ENCODE data around the gene ART5. TPM values are rescaled to one million over a fixed set of nuclear protein-coding genes. Genes with fewer than 3 reads are reported as not detected.

ART5 gene
- total RNA-seq, 1 experiment from 2014 or later: 4.5 TPM

GRCh38 chr11:3679077-3679476, 37.3 kb upstream of the ART5 start (continued):
- TF ChIP-seq ZSCAN18 (CRISPR knock-in tag; IDR thresholded peaks at IDR 0.05) (no peak), ZNF396 (CRISPR knock-in tag; IDR thresholded peaks at IDR 0.05; ENCODE audit: borderline replicate concordance) (no peak), ZNF138 (CRISPR knock-in tag; conservative IDR thresholded peaks at IDR 0.05) (no peak), RELA (CRISPR knock-in tag; IDR thresholded peaks at IDR 0.05; ENCODE audit: borderline replicate concordance) (no peak), ATF2 (CRISPR knock-in tag; IDR thresholded peaks at IDR 0.05; ENCODE audit: borderline replicate concordance, low read depth) (no peak), SOX15 (CRISPR knock-in tag; IDR thresholded peaks at IDR 0.05) (no peak), NFYB (CRISPR knock-in tag; conservative IDR thresholded peaks at IDR 0.05; ENCODE audit: low read depth) (no peak), CDX4 (CRISPR knock-in tag; IDR thresholded peaks at IDR 0.05; ENCODE audit: borderline replicate concordance) (no peak), GABPB1 (CRISPR knock-in tag; IDR thresholded peaks at IDR 0.05) (no peak)

GRCh38 chr11:3675971-3676370, 34.2 kb upstream of the ART5 start:
- ChIA-PET CTCF (interaction anchor here (0.9 kb wide), 1 partner anchor 33 kb away, joined by 3 read pairs; no protein-coding TSS in a partner anchor), POLR2A (no interaction called here)
- ATAC-seq (no peak), DNase-seq (ENCODE audit: low spot score) (no peak)
- no peak overlapping the region for H3K27ac Mint-ChIP-seq
- TF ChIP-seq CREM (CRISPR knock-in tag; IDR thresholded peaks at IDR 0.05): no peak
- no peak for TF ChIP-seq KAT7 (CRISPR knock-in tag; IDR thresholded peaks at IDR 0.05; ENCODE audit: borderline replicate concordance)
- peaks cover 68% of the 10 kb centered on the region for H3K36me3 Mint-ChIP-seq
- no peaks in the 10 kb centered on the region for H3K27me3 Mint-ChIP-seq (ENCODE audit: low read depth)
- no peaks in the 10 kb centered on the region for H3K9me3 Mint-ChIP-seq
- H3K4me3 Mint-ChIP-seq: no peak overlapping the region
- H3K4me1 Mint-ChIP-seq: peaks cover 3% of the 10 kb centered on the region; the same call in 1 of the 2 replicates

- Mint-ChIP-seq H3K4me3 (no peak overlapping the region), H3K9me3 (no peaks in the 10 kb centered on the region), H3K36me3 (peaks cover 52% of the 10 kb centered on the region), H3K27ac (0 out of 2 replicates have a peak overlapping the region, but pooled peaks have one; percentile 10), H3K4me1 (peaks cover 3% of the 10 kb centered on the region; the same call in 1 of the 2 replicates), H3K27me3 (ENCODE audit: low read depth) (no peaks in the 10 kb centered on the region)
- ATAC-seq (no peak), DNase-seq (ENCODE audit: low spot score) (no peak)
- TF ChIP-seq MLX (CRISPR knock-in tag; IDR thresholded peaks at IDR 0.05) (no peak), ZNF671 (CRISPR knock-in tag; IDR thresholded peaks at IDR 0.05) (no peak), ZBTB43 (CRISPR knock-in tag; IDR thresholded peaks at IDR 0.05) (no peak), GRHL2 (CRISPR knock-in tag; IDR thresholded peaks at IDR 0.05; ENCODE audit: insufficient replicate concordance, severe bottlenecking) (no peak), PRRX2 (CRISPR knock-in tag; IDR thresholded peaks at IDR 0.05) (no peak), NFYB (CRISPR knock-in tag; conservative IDR thresholded peaks at IDR 0.05; ENCODE audit: low read depth) (no peak), ESRRA (CRISPR knock-in tag; IDR thresholded peaks at IDR 0.05; ENCODE audit: borderline replicate concordance) (no peak), JAZF1 (CRISPR knock-in tag; IDR thresholded peaks at IDR 0.05) (no peak)
- POLR2A ChIA-PET: no interaction called here
- CTCF ChIA-PET: interaction anchor here (1.2 kb wide), 1 partner anchor 9 kb away, joined by 3 read pairs; no protein-coding TSS in a partner anchor
Observed at GRCh38 chr11:3674189-3674588, 32.4 kb upstream of the ART5 start.
